GM19468 (cell line): ENCODE data around the gene MAGI1.

Experiments used
- ATAC-seq: cut with Tn5 transposase; IDR thresholded peaks from one replicate; pipeline ENCODE4 v1.9.1; 2021; ENCODE audit warnings: mild to moderate bottlenecking, moderate library complexity, moderate number of reproducible peaks; ENCODE audit not compliant: unreplicated experiment; ENCODE audit errors: extremely low read depth

Gene MAGI1

GRCh38 chr3:65432388-65433003, 606.2 kb downstream of the MAGI1 start:
- no peak for ATAC-seq

- ATAC-seq: no peak
Measured at GRCh38 chr3:65425880-65426279, 612.8 kb downstream of the MAGI1 start.

GRCh38 chr3:65422154-65422553, 616.6 kb downstream of the MAGI1 start:
- no peak for ATAC-seq

GRCh38 chr3:65419233-65419632, 619.5 kb downstream of the MAGI1 start:
- ATAC-seq: no peak

- ATAC-seq: no peak
Measured at GRCh38 chr3:65413891-65414290, 624.8 kb downstream of the MAGI1 start.

DNA sequence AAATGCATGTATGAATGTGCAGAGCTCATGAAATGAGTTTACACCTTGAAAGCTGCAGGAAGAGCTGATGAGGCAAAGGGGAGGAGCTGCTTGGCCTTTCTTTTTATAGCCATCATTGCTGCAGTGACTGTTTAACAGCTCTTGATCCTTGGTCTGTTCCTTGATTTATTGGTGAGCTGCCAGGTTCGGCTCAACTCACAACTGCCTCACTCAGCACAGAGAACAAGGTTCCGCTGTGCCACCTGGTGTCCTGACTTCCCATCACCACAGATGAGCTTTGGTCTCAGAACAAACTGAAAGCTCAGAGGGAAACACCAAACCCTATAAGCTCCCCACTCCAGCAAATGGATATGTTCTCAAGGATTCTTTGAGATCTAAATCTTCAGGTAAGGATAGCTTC, 626.1 kb downstream of the MAGI1 start:
- ATAC-seq: no peak

GRCh38 chr3:65411367-65411766, 627.4 kb downstream of the MAGI1 start:
- ATAC-seq: no peak

- no peak for ATAC-seq
Measured at GRCh38 chr3:65409176-65409569, 629.5 kb downstream of the MAGI1 start.

GRCh38 chr3:65408531-65409175, 630.1 kb downstream of the MAGI1 start:
- no peak for ATAC-seq

DNA sequence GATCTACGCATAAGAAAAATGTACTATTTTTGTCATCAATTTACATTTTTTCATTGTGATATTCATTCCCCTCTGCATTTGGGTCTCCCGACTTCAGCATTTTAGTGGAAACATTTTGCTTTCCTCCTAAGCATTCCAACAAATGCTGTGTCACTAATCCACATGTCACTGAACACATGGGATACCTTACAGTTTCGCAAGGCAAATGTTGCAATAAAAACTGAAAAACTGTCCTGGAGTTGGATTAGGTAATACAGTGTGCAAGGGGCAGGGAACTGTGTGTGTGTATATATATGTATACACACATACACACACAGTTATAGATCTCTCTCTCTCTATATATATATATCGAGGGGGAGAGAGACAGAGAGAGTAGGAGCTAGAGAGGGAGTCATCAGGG, 632.2 kb downstream of the MAGI1 start:
- ATAC-seq: no peak

DNA sequence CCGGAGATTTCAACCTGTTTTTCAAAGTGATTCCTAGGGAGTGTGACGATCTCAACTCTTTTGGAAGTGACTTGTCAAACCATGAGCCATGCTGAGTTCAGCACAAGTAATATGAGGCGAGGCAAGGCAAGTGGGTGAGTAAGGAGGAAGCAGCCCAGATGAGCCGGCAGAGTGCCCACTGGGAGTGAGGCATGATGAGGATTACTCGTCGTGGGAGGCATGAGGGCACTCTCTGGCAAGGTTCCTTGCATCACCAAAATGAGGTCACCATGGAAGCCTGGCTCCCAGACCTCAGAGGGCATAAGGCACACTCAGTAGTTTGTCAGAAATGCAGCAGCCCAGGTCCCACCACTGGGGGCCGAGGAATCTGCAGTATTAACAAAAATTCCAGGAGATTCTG, 636.1 kb downstream of the MAGI1 start:
- ATAC-seq: no peak

- ATAC-seq: no peak
Measured at GRCh38 chr3:65401359-65402305, 637.1 kb downstream of the MAGI1 start.

DNA sequence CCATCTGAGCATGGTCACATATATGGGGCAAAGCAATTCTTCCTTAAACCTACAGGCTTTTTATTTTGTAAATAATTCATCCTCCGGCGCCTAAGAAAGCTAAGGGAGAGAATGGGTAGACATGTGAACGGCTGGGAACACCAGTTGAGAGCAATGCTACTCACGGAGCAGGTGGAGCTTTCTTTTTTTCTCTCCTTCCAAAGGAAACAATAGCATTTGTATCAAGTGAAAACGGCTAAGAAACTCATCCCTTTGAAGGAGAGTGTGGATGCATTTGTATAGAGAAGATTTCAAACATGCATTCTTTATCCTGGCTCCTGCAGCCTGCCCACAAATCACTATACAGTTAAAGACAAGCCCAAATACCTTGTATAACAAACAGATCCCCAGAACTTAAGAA, 637.8 kb downstream of the MAGI1 start:
- no peak for ATAC-seq

DNA sequence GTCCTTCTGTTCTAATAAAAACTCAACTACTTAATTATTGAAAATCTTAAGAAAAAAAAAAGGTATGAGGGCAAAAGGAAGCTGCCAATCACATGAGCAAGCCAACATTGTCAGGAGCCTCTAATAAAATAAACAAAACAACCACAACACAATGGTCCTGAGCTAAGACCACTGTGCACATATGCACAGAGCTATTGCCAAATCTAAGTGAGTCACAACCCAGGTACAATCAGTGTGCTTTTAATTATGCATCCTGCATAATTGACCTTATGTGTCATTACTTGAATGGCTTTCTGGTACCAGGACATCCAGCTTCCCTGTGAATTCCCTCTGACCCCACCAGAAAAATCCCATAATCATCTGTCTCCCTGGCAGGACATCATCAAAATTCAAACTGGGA, 639.8 kb downstream of the MAGI1 start:
- ATAC-seq: no peak

DNA sequence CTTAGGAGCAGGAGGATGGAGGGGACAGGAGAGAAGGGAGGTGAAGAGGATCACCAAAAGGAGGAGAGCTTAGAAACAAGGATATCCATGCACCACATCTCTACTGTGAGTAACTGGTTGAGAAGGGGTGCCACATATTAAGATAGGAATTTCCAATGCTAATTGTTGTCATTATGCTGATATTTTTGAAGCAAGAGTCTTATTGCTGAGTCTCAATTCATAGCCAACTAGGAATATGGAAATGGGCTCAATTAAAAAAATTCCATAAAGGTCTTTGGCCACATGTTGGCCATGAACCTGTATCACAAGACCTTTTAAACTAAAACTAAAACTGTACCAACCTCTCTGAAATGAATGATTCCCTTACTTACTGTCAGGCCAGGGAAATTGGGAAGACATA, 642.6 kb downstream of the MAGI1 start:
- ATAC-seq: no peak

GRCh38 chr3:65391068-65391467, 647.6 kb downstream of the MAGI1 start:
- no peak for ATAC-seq

GRCh38 chr3:65385805-65386204, 652.9 kb downstream of the MAGI1 start:
- no peak for ATAC-seq

GRCh38 chr3:65381496-65382010, 657.2 kb downstream of the MAGI1 start:
- ATAC-seq: no peak

- ATAC-seq: no peak
Measured at GRCh38 chr3:65379223-65379622, 659.5 kb downstream of the MAGI1 start.

DNA sequence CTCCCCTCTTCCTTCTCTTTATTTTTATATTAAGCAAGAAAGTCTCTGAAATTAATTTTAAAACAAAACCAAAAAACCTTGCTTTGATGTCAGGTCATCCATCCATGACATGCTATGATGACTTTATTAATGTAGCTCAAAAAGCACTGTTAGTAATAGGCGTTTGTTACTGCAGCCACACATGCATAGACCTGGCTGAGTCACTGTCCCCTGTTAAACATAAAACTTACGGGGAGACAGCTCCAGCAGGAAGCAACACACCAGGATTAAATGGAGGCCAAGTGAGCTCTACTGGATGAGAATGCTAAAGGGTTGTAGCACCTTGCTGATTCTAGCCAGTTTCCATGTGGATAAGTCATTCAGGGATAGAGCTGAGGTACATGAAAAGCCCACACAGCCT, 661.1 kb downstream of the MAGI1 start:
- no peak for ATAC-seq

GRCh38 chr3:65376426-65376825, 662.3 kb downstream of the MAGI1 start:
- no peak for ATAC-seq
